ENCODE data around the gene CBFA2T2.

Gene CBFA2T2

DNA sequence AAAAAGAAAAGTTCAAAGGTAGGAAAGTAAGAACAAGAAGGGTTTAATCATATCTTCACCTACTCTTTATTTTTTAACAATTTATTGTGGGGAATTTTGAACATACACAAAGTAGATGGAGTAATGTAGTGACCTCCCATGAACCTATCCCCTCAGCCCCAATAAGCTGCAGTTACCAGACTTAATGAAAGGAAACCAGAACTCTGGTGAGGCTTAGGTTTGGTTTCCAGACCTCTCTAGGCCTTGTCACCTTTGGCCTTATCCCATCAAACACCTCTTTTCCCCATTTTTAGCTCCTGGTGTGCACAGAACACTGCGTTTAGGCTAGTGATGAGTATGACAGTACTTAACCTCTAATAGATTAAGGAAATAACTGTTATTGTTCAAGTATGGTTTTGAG is 42.0 kb downstream of the CBFA2T2 start:
- TF ChIP-seq, protein P1, sequence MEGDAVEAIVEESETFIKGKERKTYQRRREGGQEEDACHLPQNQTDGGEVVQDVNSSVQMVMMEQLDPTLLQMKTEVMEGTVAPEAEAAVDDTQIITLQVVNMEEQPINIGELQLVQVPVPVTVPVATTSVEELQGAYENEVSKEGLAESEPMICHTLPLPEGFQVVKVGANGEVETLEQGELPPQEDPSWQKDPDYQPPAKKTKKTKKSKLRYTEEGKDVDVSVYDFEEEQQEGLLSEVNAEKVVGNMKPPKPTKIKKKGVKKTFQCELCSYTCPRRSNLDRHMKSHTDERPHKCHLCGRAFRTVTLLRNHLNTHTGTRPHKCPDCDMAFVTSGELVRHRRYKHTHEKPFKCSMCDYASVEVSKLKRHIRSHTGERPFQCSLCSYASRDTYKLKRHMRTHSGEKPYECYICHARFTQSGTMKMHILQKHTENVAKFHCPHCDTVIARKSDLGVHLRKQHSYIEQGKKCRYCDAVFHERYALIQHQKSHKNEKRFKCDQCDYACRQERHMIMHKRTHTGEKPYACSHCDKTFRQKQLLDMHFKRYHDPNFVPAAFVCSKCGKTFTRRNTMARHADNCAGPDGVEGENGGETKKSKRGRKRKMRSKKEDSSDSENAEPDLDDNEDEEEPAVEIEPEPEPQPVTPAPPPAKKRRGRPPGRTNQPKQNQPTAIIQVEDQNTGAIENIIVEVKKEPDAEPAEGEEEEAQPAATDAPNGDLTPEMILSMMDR (IDR thresholded peaks at IDR 0.05) = no peak

- TF ChIP-seq, protein P1 (IDR thresholded peaks at IDR 0.05) = no peak
These were observed 43.0 kb downstream of the CBFA2T2 start for GRCh38 chr20:33532753-33533459.

DNA sequence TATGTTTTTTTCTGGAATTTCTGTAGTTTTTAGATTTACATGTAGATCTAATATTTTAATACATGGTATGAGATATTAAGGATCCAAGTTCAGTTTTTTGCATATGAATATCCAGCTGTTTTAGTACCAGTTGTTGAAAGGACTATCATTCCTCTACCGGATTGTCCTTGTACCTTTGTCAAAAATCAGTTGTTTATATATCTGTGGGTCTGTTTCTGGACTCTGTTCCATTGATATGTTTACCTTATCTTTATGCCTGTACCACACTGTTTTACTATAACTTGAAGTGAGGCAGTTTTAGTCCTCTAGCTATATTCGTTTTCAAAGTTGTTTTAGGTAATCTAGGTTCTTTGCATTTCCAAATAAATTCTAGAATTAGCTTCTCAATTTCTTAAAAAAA is 47.7 kb downstream of the CBFA2T2 start:
- TF ChIP-seq, protein P1 (IDR thresholded peaks at IDR 0.05) = no peak

DNA sequence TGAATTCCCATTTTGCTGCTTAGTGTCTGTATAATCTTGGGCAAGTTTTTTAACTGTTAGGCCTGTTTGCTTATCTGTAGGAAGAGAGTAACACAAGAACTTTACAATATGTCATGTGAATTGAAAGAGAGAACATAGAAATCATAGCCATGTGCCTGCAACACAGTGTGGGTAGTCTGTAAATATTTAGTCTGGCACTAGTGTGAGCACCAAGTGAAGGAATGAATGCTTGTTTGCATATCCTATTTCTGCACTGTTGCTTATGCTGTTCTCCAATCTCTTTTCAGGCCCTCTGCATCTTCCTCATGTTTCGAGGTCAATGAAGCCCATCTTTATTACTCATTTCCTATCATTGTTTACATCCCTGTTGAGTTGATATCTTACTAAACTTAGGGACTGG is 49.2 kb downstream of the CBFA2T2 start:
- TF ChIP-seq, protein P1 (IDR thresholded peaks at IDR 0.05) = no peak

GRCh38 chr20:33540427-33540826 is 50.5 kb downstream of the CBFA2T2 start:
- TF ChIP-seq, protein P1 (IDR thresholded peaks at IDR 0.05) = no peak

DNA sequence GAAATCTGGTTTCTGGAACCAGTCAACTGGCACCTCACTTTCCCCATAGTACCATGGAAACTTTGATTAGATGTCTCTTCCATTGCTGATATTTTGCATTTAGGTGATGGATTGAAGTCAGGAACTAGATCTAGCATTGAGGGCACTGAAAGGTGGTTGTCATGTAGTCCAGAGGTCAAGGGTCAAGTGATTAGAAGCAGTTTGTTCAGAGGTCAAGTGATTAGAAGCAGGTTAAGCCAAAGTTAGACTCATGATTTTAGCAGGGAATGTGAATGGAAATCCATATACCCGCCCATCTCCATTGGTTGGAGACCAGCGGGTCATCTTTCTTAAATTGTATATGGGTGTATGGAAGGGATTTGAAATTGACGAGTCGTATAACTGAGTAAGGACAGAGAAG is 51.2 kb downstream of the CBFA2T2 start:
- TF ChIP-seq, protein P1 (IDR thresholded peaks at IDR 0.05) = no peak

- TF ChIP-seq, protein P1 (IDR thresholded peaks at IDR 0.05) = no peak
These were observed 51.9 kb downstream of the CBFA2T2 start for GRCh38 chr20:33541797-33542196.

GRCh38 chr20:33545763-33546162 is 55.9 kb downstream of the CBFA2T2 start:
- TF ChIP-seq, protein P1 (IDR thresholded peaks at IDR 0.05) = no peak

Data from LNCAP (cell line).